Hepatocyte (in vitro differentiated cells): ENCODE measurements around the gene GNAT1. TPM values are rescaled to one million over a fixed set of nuclear protein-coding genes. Genes with fewer than 3 reads are reported as not detected.
A peak's percentile ranks its signal among the peaks of the same experiment; 100 is the strongest.

ENCODE experiments used
- DNase-seq: peaks from one replicate; pipeline ENCODE4 v3.0.0-alpha.2; 2016; ENCODE audit warnings: low spot score
- H2AFZ ChIP-seq: fragments of 200-600 bp; sonication (generic); 2 replicates; pipeline ENCODE4 v1.6.0; 2016; ENCODE audit warnings: antibody characterized with exemption, mild to moderate bottlenecking
- H3K27ac ChIP-seq: fragments of 200-600 bp; sonication (generic); 2 replicates; pipeline ENCODE4 v1.5.1; 2016; ENCODE audit warnings: mild to moderate bottlenecking
- H3K27me3 ChIP-seq: fragments of 200-600 bp; sonication (generic); 2 replicates; pipeline ENCODE4 v1.6.1; 2016
- H3K36me3 ChIP-seq: fragments of 200-600 bp; sonication (generic); replicated peaks from 2 replicates; pipeline ENCODE4 v1.5.1; 2016; ENCODE audit warnings: low read depth; ENCODE audit not compliant: insufficient read depth
- H3K4me1 ChIP-seq: fragments of 200-600 bp; sonication (generic); 2 replicates; pipeline ENCODE4 v1.5.1; 2016; ENCODE audit warnings: mild to moderate bottlenecking, moderate library complexity; ENCODE audit not compliant: insufficient read depth
- H3K4me2 ChIP-seq: fragments of 200-600 bp; sonication (generic); 2 replicates; pipeline ENCODE4 v1.6.0; 2016
- H3K4me3 ChIP-seq: fragments of 200-600 bp; sonication (generic); 2 replicates; pipeline ENCODE4 v1.5.1; 2016; ENCODE audit warnings: mild to moderate bottlenecking
- H3K79me2 ChIP-seq: fragments of 200-600 bp; sonication (generic); 2 replicates; pipeline ENCODE4 v1.6.0; 2017; ENCODE audit warnings: mild to moderate bottlenecking
- H3K9me2 ChIP-seq: fragments of 200-600 bp; sonication (generic); replicated peaks from 2 replicates; pipeline ENCODE4 v1.6.0; 2017; ENCODE audit warnings: mild to moderate bottlenecking; ENCODE audit not compliant: insufficient read depth
- H3K9me3 ChIP-seq: fragments of 200-600 bp; sonication (generic); 2 replicates; pipeline ENCODE4 v1.5.1; 2016; ENCODE audit warnings: low read depth, mild to moderate bottlenecking
- H4K20me1 ChIP-seq: fragments of 200-600 bp; sonication (generic); 2 replicates; pipeline ENCODE4 v1.6.0; 2016; ENCODE audit warnings: mild to moderate bottlenecking; ENCODE audit not compliant: insufficient read depth, poor library complexity, severe bottlenecking
- CTCF ChIP-seq: fragments of 200-600 bp; sonication (generic); IDR thresholded peaks from 2 replicates; pipeline ENCODE4 v1.5.1; 2016; ENCODE audit warnings: antibody characterized with exemption, mild to moderate bottlenecking; ENCODE audit not compliant: poor library complexity
- EZH2 ChIP-seq: fragments of 200-600 bp; sonication (generic); IDR thresholded peaks from 2 replicates; pipeline ENCODE4 v1.6.1; 2016; ENCODE audit warnings: antibody characterized with exemption, mild to moderate bottlenecking, borderline replicate concordance
- EZH2phosphoT487 ChIP-seq: fragments of 200-600 bp; sonication (generic); IDR thresholded peaks from one replicate; pipeline ENCODE4 v1.6.1; 2018; ENCODE audit warnings: antibody characterized with exemption, mild to moderate bottlenecking, low read depth, moderate library complexity; ENCODE audit not compliant: unreplicated experiment, severe bottlenecking
- WGBS: methylation state at CpG from one replicate; pipeline ENCODE4 v1.1.6; 2016; ENCODE audit warnings: low lambda C conversion rate; ENCODE audit errors: missing lambda C conversion rate; 5-methylcytosine and 5-hydroxymethylcytosine counted together
- polyA plus RNA-seq: library from polyadenylated mRNA; unstranded; fragments of >200 nt; fragmentation: Nextera tagmentation; extraction: Ambion mirVana; gene quantifications from 2 replicates; pipeline ENCODE4 v1.2.1, GENCODE V29; 2016
- total RNA-seq: library from RNA; depleted of rRNA; stranded (reverse); fragments of >200 nt; gene quantifications from 2 replicates; pipeline ENCODE4 v1.2.3, GENCODE V29; 2014

GNAT1 gene
- total and polyA plus RNA-seq, 2 experiments from 2014 or later = not detected

- no peaks in the 10 kb centered on the region for H3K9me2 ChIP-seq
- TF ChIP-seq EZH2phosphoT487 (no peak), CTCF (no peak), EZH2 (no peak)
- 95% methylated on average over 16 of the region's 17 CpGs for WGBS
- H3K36me3 ChIP-seq = no peaks in the 10 kb centered on the region
- peaks cover 4% of the 10 kb centered on the region for H3K27me3 ChIP-seq
- DNase-seq = no peak
- no peaks in the 10 kb centered on the region for H3K79me2 ChIP-seq
- H3K27ac ChIP-seq = no peak overlapping the region
- no peak overlapping the region for H3K4me3 ChIP-seq
- no peak overlapping the region for H2AFZ ChIP-seq
- no peaks in the 10 kb centered on the region for H3K4me1 ChIP-seq
- no peaks in the 10 kb centered on the region for H3K9me3 ChIP-seq
- peaks cover 3% of the 10 kb centered on the region for H4K20me1 ChIP-seq
- no peak overlapping the region for H3K4me2 ChIP-seq
Observed at GRCh38 chr3:50174947-50175524, 16.4 kb upstream of the GNAT1 start.

GRCh38 chr3:50177346-50177745 is 14.1 kb upstream of the GNAT1 start:
- no peaks in the 10 kb centered on the region for H4K20me1 ChIP-seq
- no peaks in the 10 kb centered on the region for H3K9me2 ChIP-seq
- H3K4me2 ChIP-seq = no peak overlapping the region
- H3K79me2 ChIP-seq = no peaks in the 10 kb centered on the region
- H2AFZ ChIP-seq = no peak overlapping the region
- no peak for DNase-seq
- H3K9me3 ChIP-seq = no peaks in the 10 kb centered on the region
- no peaks in the 10 kb centered on the region for H3K4me1 ChIP-seq
- H3K36me3 ChIP-seq = no peaks in the 10 kb centered on the region
- H3K27ac ChIP-seq = no peak overlapping the region
- no peak overlapping the region for H3K4me3 ChIP-seq
- WGBS = 96% methylated on average over 2 of the region's 2 CpGs
- peaks cover 4% of the 10 kb centered on the region for H3K27me3 ChIP-seq
- TF ChIP-seq EZH2 = no peak
- TF ChIP-seq CTCF = no peak
- no peak for TF ChIP-seq EZH2phosphoT487

GRCh38 chr3:50179710-50180109 is 11.7 kb upstream of the GNAT1 start:
- H3K4me2 ChIP-seq = no peak overlapping the region
- H3K9me3 ChIP-seq = no peaks in the 10 kb centered on the region
- H3K4me1 ChIP-seq = no peaks in the 10 kb centered on the region
- H3K79me2 ChIP-seq = no peaks in the 10 kb centered on the region
- TF ChIP-seq EZH2 = no peak
- TF ChIP-seq CTCF = no peak
- peak; percentile 99 for TF ChIP-seq EZH2phosphoT487
- H3K27ac ChIP-seq = no peak overlapping the region
- H4K20me1 ChIP-seq = no peaks in the 10 kb centered on the region
- no peak overlapping the region for H3K4me3 ChIP-seq
- no peaks in the 10 kb centered on the region for H3K36me3 ChIP-seq
- H2AFZ ChIP-seq = no peak overlapping the region
- H3K9me2 ChIP-seq = no peaks in the 10 kb centered on the region
- 18% methylated on average over 2 of the region's 2 CpGs for WGBS
- DNase-seq = no peak
- H3K27me3 ChIP-seq = peaks cover 4% of the 10 kb centered on the region

GRCh38 chr3:50181985-50182384 is 9.4 kb upstream of the GNAT1 start:
- DNase-seq = no peak
- H2AFZ ChIP-seq = no peak overlapping the region
- H4K20me1 ChIP-seq = no peaks in the 10 kb centered on the region
- TF ChIP-seq EZH2phosphoT487 = no peak
- TF ChIP-seq EZH2 = no peak
- no peak for TF ChIP-seq CTCF
- no peak overlapping the region for H3K27ac ChIP-seq
- H3K27me3 ChIP-seq = no peaks in the 10 kb centered on the region
- H3K79me2 ChIP-seq = no peaks in the 10 kb centered on the region
- no peak overlapping the region for H3K4me3 ChIP-seq
- H3K4me2 ChIP-seq = no peak overlapping the region
- WGBS = 65% methylated on average over 5 of the region's 5 CpGs
- no peaks in the 10 kb centered on the region for H3K9me3 ChIP-seq
- no peaks in the 10 kb centered on the region for H3K4me1 ChIP-seq
- H3K9me2 ChIP-seq = no peaks in the 10 kb centered on the region
- no peaks in the 10 kb centered on the region for H3K36me3 ChIP-seq
